HCEC 1CT (cell line): Measurements from ENCODE around the gene GMPR.

Experiments used
- DNase-seq: peaks from one replicate; pipeline ENCODE4 v3.0.0-alpha.2; 2017

The GMPR gene

GRCh38 chr6:16274885-16275589, 36.6 kb downstream of the GMPR start:
- DNase-seq, result no peak

GRCh38 chr6:16277101-16277981, 39.0 kb downstream of the GMPR start:
- DNase-seq, result peak; percentile 86

- no peak for DNase-seq
Observed at GRCh38 chr6:16278048-16278724, 39.8 kb downstream of the GMPR start.

GRCh38 chr6:16278750-16279149, 40.4 kb downstream of the GMPR start:
- DNase-seq, result no peak

GRCh38 chr6:16279243-16279642, 40.9 kb downstream of the GMPR start:
- DNase-seq, result no peak

- no peak for DNase-seq
Observed at GRCh38 chr6:16282370-16282769, 44.0 kb downstream of the GMPR start.

- no peak for DNase-seq
Observed at GRCh38 chr6:16284472-16284871, 46.1 kb downstream of the GMPR start.

- no peak for DNase-seq
Observed at GRCh38 chr6:16285467-16286150, 47.2 kb downstream of the GMPR start.

GRCh38 chr6:16286151-16286522, 47.8 kb downstream of the GMPR start:
- DNase-seq, result peak; percentile 18

- DNase-seq, result no peak
Observed at GRCh38 chr6:16288163-16288562, 49.8 kb downstream of the GMPR start.

GRCh38 chr6:16291739-16292138, 53.4 kb downstream of the GMPR start:
- no peak for DNase-seq

GRCh38 chr6:16292432-16292831, 54.0 kb downstream of the GMPR start:
- DNase-seq, result no peak

GRCh38 chr6:16292942-16293341, 54.6 kb downstream of the GMPR start:
- no peak for DNase-seq

- no peak for DNase-seq
Observed at GRCh38 chr6:16294371-16294770, 56.0 kb downstream of the GMPR start.

- no peak for DNase-seq
Observed at GRCh38 chr6:16295060-16295459, 56.7 kb downstream of the GMPR start.

GRCh38 chr6:16295471-16295870, 57.1 kb downstream of the GMPR start:
- no peak for DNase-seq

GRCh38 chr6:16296061-16296670, 57.8 kb downstream of the GMPR start:
- DNase-seq, result no peak

GRCh38 chr6:16299861-16300260, 61.5 kb downstream of the GMPR start:
- DNase-seq, result no peak

GRCh38 chr6:16301511-16301910, 63.1 kb downstream of the GMPR start:
- DNase-seq, result no peak

GRCh38 chr6:16302721-16303552, 64.5 kb downstream of the GMPR start:
- DNase-seq, result no peak

- no peak for DNase-seq
Observed at GRCh38 chr6:16305246-16305725, 66.9 kb downstream of the GMPR start.

- DNase-seq, result no peak
Observed at GRCh38 chr6:16305788-16306187, 67.4 kb downstream of the GMPR start.
